Activated CD8-positive, alpha-beta memory T cell treated with anti-CD3 and anti-CD28 coated beads for 24 hours (primary cell): ENCODE measurements around the gene CLK4.
"Not testable (repeated sequence)": the region's sequence is repeated elsewhere in the genome, so short reads cannot be mapped to it uniquely, and the experiment has no call there.

Source experiments
- DNase-seq: peaks from one replicate; pipeline ENCODE4 v3.0.0-alpha.2; 2020

The CLK4 gene

GRCh38 chr5:178585421-178585820, 41.4 kb downstream of the CLK4 start:
- DNase-seq: not testable (repeated sequence)

GRCh38 chr5:178583279-178583678, 43.6 kb downstream of the CLK4 start:
- no peak for DNase-seq

GRCh38 chr5:178582291-178582690, 44.6 kb downstream of the CLK4 start:
- no peak for DNase-seq

- no peak for DNase-seq
Measured at GRCh38 chr5:178581621-178582020, 45.2 kb downstream of the CLK4 start.

GRCh38 chr5:178580271-178580955, 46.4 kb downstream of the CLK4 start:
- DNase-seq: no peak

- DNase-seq: no peak
Measured at GRCh38 chr5:178577944-178578343, 48.9 kb downstream of the CLK4 start.

- no peak for DNase-seq
Measured at GRCh38 chr5:178577376-178577839, 49.4 kb downstream of the CLK4 start.

- DNase-seq: no peak
Measured at GRCh38 chr5:178576591-178577351, 50.1 kb downstream of the CLK4 start.

- no peak for DNase-seq
Measured at GRCh38 chr5:178573216-178573615, 53.6 kb downstream of the CLK4 start.

- no peak for DNase-seq
Measured at GRCh38 chr5:178572617-178573016, 54.2 kb downstream of the CLK4 start.

GRCh38 chr5:178569485-178569884, 57.4 kb downstream of the CLK4 start:
- no peak for DNase-seq

- no peak for DNase-seq
Measured at GRCh38 chr5:178564811-178565550, 61.9 kb downstream of the CLK4 start.

- DNase-seq: no peak
Measured at GRCh38 chr5:178564397-178564796, 62.5 kb downstream of the CLK4 start.

GRCh38 chr5:178563621-178564020, 63.2 kb downstream of the CLK4 start:
- no peak for DNase-seq

- no peak for DNase-seq
Measured at GRCh38 chr5:178561746-178562264, 65.0 kb downstream of the CLK4 start.

- no peak for DNase-seq
Measured at GRCh38 chr5:178560911-178561310, 65.9 kb downstream of the CLK4 start.

- DNase-seq: no peak
Measured at GRCh38 chr5:178557416-178557815, 69.4 kb downstream of the CLK4 start.

- no peak for DNase-seq
Measured at GRCh38 chr5:178555771-178556211, 71.1 kb downstream of the CLK4 start.

GRCh38 chr5:178555005-178555404, 71.8 kb downstream of the CLK4 start:
- DNase-seq: no peak

GRCh38 chr5:178554311-178554710, 72.5 kb downstream of the CLK4 start:
- DNase-seq: no peak

GRCh38 chr5:178553517-178553916, 73.3 kb downstream of the CLK4 start:
- no peak for DNase-seq
